ENCODE results near the gene HDAC4.

DNA sequence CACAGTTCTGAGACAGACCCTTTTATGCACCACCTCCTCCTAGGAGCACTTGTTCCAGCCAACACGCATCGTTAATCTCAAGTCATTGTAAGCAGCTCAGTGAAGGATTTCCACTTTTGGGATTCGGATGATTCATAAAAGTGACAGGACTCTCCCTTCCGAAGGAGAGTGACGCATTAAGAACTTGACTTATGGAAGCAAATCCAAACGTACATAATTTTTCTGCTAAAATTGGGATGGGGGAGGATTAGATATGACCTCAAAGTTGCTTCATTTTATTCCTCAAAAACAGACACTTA lies 387.2 kb downstream of the HDAC4 start:
- TF ChIP-seq EZH2 (IDR thresholded peaks at IDR 0.05; ENCODE audit: insufficient read depth, low read length) = no peak
- TF ChIP-seq, protein P1, sequence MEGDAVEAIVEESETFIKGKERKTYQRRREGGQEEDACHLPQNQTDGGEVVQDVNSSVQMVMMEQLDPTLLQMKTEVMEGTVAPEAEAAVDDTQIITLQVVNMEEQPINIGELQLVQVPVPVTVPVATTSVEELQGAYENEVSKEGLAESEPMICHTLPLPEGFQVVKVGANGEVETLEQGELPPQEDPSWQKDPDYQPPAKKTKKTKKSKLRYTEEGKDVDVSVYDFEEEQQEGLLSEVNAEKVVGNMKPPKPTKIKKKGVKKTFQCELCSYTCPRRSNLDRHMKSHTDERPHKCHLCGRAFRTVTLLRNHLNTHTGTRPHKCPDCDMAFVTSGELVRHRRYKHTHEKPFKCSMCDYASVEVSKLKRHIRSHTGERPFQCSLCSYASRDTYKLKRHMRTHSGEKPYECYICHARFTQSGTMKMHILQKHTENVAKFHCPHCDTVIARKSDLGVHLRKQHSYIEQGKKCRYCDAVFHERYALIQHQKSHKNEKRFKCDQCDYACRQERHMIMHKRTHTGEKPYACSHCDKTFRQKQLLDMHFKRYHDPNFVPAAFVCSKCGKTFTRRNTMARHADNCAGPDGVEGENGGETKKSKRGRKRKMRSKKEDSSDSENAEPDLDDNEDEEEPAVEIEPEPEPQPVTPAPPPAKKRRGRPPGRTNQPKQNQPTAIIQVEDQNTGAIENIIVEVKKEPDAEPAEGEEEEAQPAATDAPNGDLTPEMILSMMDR (IDR thresholded peaks at IDR 0.05; ENCODE audit: insufficient read depth, low read depth, low read length) = no peak
